Stomach smooth muscle (tissue), 2 donors: ENCODE measurements around the gene ACE.

ENCODE experiments used
- H3K27ac ChIP-seq: one replicate; pipeline ENCODE4 v1.7.0; 2013; ENCODE audit warnings: mild to moderate bottlenecking, low read length, inconsistent platforms
- H3K27me3 ChIP-seq, 2 donors: one replicate each; pipeline ENCODE4 v1.7.0; 2013; ENCODE audit warnings: low read length in 2 of 2; ENCODE audit not compliant: insufficient read depth in 2 of 2, control insufficient read depth in 1 of 2
- H3K36me3 ChIP-seq, 2 donors: one replicate each; pipeline ENCODE4 v1.7.0; 2013; ENCODE audit warnings: low read length in 2 of 2; ENCODE audit not compliant: control insufficient read depth in 2 of 2, insufficient read depth in 2 of 2
- H3K4me1 ChIP-seq: one replicate; pipeline ENCODE4 v1.7.0; 2013; ENCODE audit warnings: low read length; ENCODE audit not compliant: control insufficient read depth, insufficient read depth
- H3K4me3 ChIP-seq, 2 donors: one replicate each; pipeline ENCODE4 v1.7.0; 2013; ENCODE audit warnings: low read length in 2 of 2
- H3K9ac ChIP-seq, 2 donors: one replicate each; pipeline ENCODE4 v1.7.0; 2013; ENCODE audit warnings: low read length in 2 of 2, mild to moderate bottlenecking in 1 of 2
- H3K9me3 ChIP-seq, 2 donors: one replicate each; pipeline ENCODE4 v1.7.0; 2013; ENCODE audit warnings: low read length in 2 of 2; ENCODE audit not compliant: control insufficient read depth in 2 of 2
- donor health status: healthy.
- donor health status: Pancreatic carcinoma.

Gene ACE

DNA sequence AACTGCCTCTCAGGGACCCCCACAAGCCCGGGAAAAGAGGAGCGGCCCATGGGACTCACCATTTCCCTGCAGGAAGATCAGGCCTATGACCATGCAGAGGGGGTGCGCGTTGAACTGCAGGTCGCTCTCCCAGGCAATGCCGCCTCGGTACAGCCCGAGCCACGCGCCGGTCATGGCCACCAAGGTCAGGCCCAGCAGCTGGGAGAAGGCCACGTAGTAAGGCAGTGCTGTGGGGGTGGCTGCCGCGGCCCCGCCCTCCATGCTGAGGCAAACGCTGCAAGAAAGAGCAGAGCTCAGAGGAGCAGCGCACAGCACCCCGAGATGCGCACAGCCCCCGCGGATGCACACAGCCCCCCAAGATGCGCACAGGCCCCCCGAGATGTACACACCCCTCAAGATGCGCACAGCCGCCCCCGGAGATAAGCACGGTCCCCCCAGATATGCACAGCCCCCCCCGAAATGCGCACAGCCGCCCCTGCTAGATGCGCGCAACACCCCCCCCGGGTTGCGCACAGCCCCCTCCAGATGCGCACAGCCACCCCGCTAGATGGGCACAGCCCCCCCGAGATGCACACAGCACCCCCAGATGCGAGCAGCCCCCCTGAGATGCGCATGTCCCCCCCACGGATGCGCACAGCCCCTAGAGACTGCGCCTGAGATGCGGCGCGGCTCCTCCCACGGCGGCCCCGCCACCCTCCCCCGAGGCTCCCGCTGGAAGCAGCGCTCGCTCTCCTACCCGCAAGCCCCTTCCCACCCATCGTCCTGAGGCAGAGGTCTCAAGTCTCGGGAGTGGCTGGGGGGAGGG is 39.4 kb upstream of the ACE start:
- no peak overlapping the region for H3K4me3 ChIP-seq
- H3K36me3 ChIP-seq, result peaks cover 0 to 4% of the 10 kb centered on the region in 2 donors
- H3K27ac ChIP-seq, result no peak overlapping the region
- H3K9ac ChIP-seq, result no peak overlapping the region
- H3K27me3 ChIP-seq, result peaks cover 2 to 15% of the 10 kb centered on the region in 2 donors
- no peaks in the 10 kb centered on the region for H3K9me3 ChIP-seq
- peaks cover 18% of the 10 kb centered on the region for H3K4me1 ChIP-seq

DNA sequence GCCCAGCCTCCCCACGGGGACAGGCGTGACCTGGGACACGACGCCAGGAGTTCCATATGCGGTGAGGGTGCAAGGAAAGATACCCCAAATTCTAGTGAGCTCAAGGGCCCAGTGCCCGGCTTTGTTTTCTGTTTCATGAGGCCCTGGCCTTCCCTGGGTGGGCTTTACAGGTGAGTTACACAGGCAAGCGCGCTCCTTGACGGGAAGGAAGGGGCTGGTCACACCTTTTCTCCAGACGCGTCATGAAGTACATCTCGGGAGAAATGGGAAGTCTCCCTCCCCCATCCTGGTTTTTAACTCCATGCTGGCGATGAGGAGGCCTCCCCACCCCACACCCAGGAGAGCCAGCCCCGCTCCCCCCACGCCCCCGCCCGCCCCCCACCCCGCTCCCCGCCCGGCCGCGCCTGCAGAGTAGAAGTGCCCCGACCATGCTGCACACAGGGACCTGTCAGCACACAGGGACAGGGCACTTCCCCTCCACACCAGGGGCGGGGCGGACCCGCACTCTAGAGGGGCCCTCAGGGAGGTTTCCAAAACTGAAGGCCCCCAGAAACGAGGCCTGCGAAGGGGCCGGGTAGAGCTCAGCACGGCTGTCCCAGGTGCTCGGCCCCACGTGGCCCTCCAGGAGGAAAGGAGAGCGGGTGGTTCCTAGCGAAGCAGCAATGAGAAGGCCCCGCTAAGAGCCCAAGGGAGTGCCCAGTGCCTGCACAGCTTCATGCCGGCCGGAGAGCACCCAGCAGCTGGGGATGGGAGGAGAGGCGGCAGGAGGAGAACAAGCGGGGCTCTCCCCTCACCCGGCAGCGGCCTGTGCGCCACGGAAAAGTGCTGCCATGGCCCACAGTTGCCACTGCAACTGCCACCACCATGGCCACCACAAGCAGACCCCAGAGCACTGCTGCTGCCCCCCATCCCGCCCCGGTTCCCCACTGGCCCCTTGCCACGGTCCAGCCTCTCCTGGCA is 38.5 kb upstream of the ACE start:
- Histone ChIP-seq H3K4me1 (peaks cover 18% of the 10 kb centered on the region), H3K9me3 (no peaks in the 10 kb centered on the region), H3K9ac (no peak overlapping the region), H3K27me3 (peaks cover 2 to 15% of the 10 kb centered on the region in 2 donors), H3K27ac (no peak overlapping the region), H3K36me3 (peaks cover 0 to 2% of the 10 kb centered on the region in 2 donors), H3K4me3 (no peak overlapping the region)

DNA sequence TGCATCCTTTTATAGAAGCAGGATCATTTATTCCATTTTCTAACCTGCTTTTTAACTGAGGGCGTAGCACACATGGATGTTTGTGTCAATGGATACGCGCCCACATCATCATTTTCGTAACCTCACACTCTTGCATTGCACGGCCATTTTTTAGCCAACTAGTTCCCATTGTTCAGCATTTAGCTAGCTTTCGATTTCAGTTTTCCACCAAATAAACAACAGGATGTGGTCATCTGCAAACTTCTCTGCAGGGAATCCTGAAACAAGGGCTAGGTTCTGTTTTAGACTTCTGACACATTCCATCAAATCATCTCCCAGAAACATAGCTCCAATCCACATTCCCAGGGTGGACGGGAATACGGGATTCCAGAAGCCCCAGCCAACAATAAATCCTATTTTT is 37.2 kb upstream of the ACE start:
- no peak overlapping the region for H3K4me3 ChIP-seq
- no peak overlapping the region for H3K27ac ChIP-seq
- H3K9me3 ChIP-seq, result no peaks in the 10 kb centered on the region
- H3K27me3 ChIP-seq, result peaks cover 2 to 15% of the 10 kb centered on the region in 2 donors
- H3K36me3 ChIP-seq, result peaks cover 0 to 2% of the 10 kb centered on the region in 2 donors
- peaks cover 13% of the 10 kb centered on the region for H3K4me1 ChIP-seq
- no peak overlapping the region for H3K9ac ChIP-seq

DNA sequence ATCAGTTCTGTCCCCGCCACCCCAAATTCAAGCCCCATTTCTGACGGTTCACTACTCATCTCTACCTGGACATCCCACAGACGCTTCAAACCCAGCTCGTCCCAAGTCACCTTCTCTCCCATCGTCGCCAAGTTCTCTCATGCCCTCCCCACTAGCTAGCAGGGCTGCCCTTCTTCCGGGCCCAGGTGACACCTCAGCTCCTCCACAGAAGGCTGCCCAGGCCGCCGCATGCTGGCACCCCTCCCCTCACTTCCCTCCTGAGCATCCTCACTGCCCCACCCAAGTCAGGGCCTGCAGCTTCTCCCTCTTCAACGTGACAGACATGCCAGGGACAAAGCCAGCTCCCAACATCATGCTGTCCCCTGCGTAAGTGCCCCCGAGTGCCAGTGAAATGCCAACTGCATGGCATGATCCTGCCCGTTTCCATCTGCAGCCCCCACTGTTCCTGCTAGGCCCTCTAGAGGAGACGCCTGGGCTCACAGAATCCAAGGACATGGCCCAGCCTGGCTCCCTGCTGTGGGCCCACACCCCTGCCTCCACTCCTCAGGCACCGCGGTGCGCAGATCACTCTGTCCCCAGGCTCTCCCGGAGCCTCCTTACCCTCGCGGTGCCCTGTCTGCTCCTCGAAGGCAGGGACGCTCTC is 36.6 kb upstream of the ACE start:
- Histone ChIP-seq H3K27ac (no peak overlapping the region), H3K36me3 (peaks cover 0 to 2% of the 10 kb centered on the region in 2 donors), H3K9me3 (no peaks in the 10 kb centered on the region), H3K9ac (no peak overlapping the region), H3K4me3 (no peak overlapping the region), H3K4me1 (peaks cover 9% of the 10 kb centered on the region), H3K27me3 (peaks cover 2 to 15% of the 10 kb centered on the region in 2 donors)

DNA sequence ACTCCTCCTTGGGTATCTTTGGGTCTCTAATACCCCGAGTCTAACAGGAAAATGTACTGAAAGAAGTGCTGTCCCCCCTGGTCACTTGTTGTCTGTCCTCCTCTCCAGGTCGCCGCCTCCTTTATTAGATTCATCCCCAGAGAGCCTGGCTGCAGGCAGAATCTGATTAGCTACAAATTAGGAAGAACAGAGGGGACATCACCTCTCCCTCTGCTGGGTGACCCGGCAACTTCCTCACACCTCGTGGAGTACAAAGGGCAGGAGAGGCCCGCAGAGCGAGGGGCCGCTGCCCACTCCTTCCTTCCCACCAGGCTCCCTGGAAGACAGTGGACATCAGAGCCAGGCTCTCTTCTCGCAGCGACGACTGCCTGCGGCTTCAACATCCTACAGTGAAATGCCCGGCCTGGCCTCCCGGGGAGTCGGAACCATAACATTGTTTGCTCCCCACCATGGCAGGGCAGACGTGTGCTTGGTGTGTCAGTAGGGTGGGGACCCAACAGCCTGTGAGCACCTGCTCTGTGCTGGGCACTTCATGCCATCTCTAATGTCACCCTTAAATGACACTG is 36.0 kb upstream of the ACE start:
- H3K9me3 ChIP-seq, result no peaks in the 10 kb centered on the region
- peaks cover 2 to 15% of the 10 kb centered on the region in 2 donors for H3K27me3 ChIP-seq
- no peak overlapping the region for H3K4me3 ChIP-seq
- H3K27ac ChIP-seq, result no peak overlapping the region
- peaks cover 8% of the 10 kb centered on the region for H3K4me1 ChIP-seq
- peaks cover 0 to 2% of the 10 kb centered on the region in 2 donors for H3K36me3 ChIP-seq
- H3K9ac ChIP-seq, result no peak overlapping the region

DNA sequence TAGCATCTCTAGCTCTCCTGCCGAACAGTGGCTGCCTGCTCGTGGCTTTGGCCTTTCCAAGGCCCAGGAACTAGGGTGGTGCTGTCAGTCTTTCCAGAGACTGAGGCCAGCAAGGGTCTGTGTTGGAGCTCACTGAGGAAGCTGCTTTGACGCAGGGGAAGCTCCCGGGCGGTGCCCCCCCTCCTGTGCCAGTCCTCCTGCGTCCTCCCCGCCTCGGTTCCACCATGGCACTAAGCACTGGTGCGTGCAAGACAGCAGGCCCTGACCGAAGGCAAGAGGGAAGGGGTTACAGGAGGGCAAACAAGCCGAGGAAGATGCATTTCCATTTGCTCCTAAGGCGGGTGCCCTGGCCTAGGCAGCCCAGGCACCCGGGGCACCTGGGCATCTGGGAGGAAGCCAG is 35.2 kb upstream of the ACE start:
- Histone ChIP-seq H3K9ac (no peak overlapping the region), H3K36me3 (peaks cover 0 to under 1% of the 10 kb centered on the region in 2 donors), H3K9me3 (no peaks in the 10 kb centered on the region), H3K27ac (no peak overlapping the region), H3K4me1 (peaks cover 14% of the 10 kb centered on the region), H3K4me3 (no peak overlapping the region), H3K27me3 (peaks cover 2 to 15% of the 10 kb centered on the region in 2 donors)

DNA sequence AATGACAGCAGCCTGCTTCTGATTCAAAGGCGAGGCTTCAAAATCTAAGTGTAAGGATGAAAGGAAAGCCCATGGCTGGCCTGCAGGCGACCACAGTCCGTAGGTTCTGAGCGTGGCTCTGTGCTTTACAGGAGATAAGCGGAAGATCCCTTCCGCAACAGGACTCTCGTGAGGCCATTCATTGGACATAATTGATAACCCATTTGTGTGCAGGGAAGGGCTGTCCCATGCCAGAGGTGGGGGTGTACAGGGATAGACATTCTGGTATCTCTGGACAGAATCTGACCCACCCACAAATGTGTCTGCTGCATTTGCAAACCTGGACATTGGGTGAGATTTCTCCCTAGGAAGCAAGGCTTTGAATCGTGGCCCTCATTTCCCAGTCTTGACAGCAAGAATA is 34.8 kb upstream of the ACE start:
- no peak overlapping the region for H3K9ac ChIP-seq
- no peaks in the 10 kb centered on the region for H3K9me3 ChIP-seq
- peaks cover 2 to 15% of the 10 kb centered on the region in 2 donors for H3K27me3 ChIP-seq
- no peak overlapping the region for H3K4me3 ChIP-seq
- no peaks in the 10 kb centered on the region for H3K36me3 ChIP-seq
- no peak overlapping the region for H3K27ac ChIP-seq
- peaks cover 17% of the 10 kb centered on the region for H3K4me1 ChIP-seq

DNA sequence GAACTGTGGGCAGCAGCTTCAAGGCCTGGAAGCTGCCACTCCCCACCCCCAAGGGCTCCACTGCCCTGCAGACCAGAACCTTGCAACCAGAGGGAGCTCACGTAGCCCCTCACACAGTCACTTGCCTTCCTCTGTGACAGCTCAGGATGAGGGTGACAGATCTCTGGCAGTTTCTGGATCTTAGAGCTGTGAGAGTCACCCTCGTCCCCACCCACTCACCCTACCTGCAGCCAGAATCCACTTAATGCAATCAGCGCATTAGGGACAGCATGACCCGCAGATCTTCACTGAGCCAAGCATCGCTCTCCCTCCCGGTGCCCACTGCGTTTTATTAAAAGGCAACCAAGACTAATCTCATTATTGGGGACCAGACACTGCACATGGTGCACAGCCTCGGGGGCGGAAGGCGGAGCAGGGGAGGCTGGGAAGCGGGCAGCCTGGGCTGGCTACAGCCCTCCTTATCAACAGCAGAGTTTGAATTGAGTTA is 34.3 kb upstream of the ACE start:
- Histone ChIP-seq H3K4me3 (no peak overlapping the region), H3K9me3 (no peaks in the 10 kb centered on the region), H3K27me3 (peaks cover 4 to 11% of the 10 kb centered on the region in 2 donors), H3K4me1 (peaks cover 17% of the 10 kb centered on the region), H3K9ac (no peak overlapping the region), H3K27ac (no peak overlapping the region), H3K36me3 (no peaks in the 10 kb centered on the region)

DNA sequence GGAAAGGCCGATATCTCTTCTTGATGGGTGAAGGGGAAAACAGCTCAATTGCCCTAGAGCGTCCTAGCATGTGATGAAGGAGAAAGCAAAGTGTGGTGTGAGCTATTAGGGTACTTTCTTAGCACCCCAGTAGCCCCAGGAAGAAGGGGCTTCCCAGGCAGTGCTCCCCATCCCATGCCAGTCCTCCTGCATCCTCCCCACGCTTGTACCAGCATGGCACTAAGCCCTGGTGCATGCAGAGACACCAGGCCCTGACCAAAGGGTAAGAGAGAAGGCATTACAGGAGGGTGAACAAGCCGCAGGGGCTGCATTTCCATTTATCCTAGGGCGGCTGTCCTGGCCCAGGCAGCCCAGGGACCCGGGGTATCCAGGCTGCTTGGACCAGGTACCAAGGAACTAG is 33.8 kb upstream of the ACE start:
- H3K36me3 ChIP-seq, result no peaks in the 10 kb centered on the region
- H3K27me3 ChIP-seq, result peaks cover 4 to 6% of the 10 kb centered on the region in 2 donors
- no peak overlapping the region for H3K27ac ChIP-seq
- H3K4me1 ChIP-seq, result peaks cover 17% of the 10 kb centered on the region
- no peak overlapping the region for H3K9ac ChIP-seq
- no peaks in the 10 kb centered on the region for H3K9me3 ChIP-seq
- H3K4me3 ChIP-seq, result no peak overlapping the region

DNA sequence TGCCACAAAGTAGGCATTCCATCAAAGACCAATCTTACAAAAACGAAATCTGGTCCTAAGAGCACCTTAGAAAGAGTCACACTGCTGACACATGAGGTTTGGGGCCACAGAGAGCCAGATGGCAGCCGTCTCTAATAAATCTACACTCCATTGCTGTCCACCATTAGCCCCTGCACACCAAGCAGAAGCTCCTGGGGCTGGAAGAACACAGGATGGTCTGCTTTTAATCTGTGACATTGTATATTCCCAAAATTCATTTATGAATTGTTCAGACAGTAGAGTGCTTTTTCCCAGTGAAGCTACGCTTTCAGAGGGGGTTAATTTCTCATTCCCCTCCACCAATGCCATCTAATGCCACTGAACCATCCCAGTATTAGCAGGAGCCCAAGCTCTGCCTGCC is 32.4 kb upstream of the ACE start:
- no peak overlapping the region for H3K4me3 ChIP-seq
- no peaks in the 10 kb centered on the region for H3K36me3 ChIP-seq
- no peak overlapping the region for H3K9ac ChIP-seq
- H3K27ac ChIP-seq, result no peak overlapping the region
- peaks cover 0 to 4% of the 10 kb centered on the region in 2 donors for H3K27me3 ChIP-seq
- peaks cover 17% of the 10 kb centered on the region for H3K4me1 ChIP-seq
- no peaks in the 10 kb centered on the region for H3K9me3 ChIP-seq
